Measurements from ENCODE around the gene NSDHL. TPM values are rescaled to one million over a fixed set of nuclear protein-coding genes. Genes with fewer than 3 reads are reported as not detected.
A peak's percentile ranks its signal among the peaks of the same experiment; 100 is the strongest.

NSDHL gene
- total and polyA plus RNA-seq, 2 experiments from 2014 or later: 14.6 to 69.6 TPM

GRCh38 chrX:152912106-152912505 is 81.2 kb downstream of the NSDHL start:
- Histone ChIP-seq H3K4me3 (no peak overlapping the region), H3K4me1 (ENCODE audit: low read depth) (no peaks in the 10 kb centered on the region), H3K36me3 (no peaks in the 10 kb centered on the region), H3K27ac (no peak overlapping the region), H3K9me3 (ENCODE audit: low read depth) (no peaks in the 10 kb centered on the region), H3K27me3 (no peaks in the 10 kb centered on the region)
- peak in 1 of 2 donors; percentile 34 for DNase-seq (ENCODE audit: low read depth in 1 of 2, low spot score in 1 of 2)
- TF ChIP-seq CTCF (IDR thresholded peaks at IDR 0.05; ENCODE audit: low read depth, low read length): no peak

GRCh38 chrX:152912641-152913040 is 81.8 kb downstream of the NSDHL start:
- Histone ChIP-seq H3K9me3 (ENCODE audit: low read depth) (no peaks in the 10 kb centered on the region), H3K4me1 (ENCODE audit: low read depth) (no peaks in the 10 kb centered on the region), H3K36me3 (no peaks in the 10 kb centered on the region), H3K4me3 (no peak overlapping the region), H3K27ac (no peak overlapping the region), H3K27me3 (no peaks in the 10 kb centered on the region)
- DNase-seq (ENCODE audit: low read depth in 1 of 2, low spot score in 1 of 2): no peak
- TF ChIP-seq CTCF (IDR thresholded peaks at IDR 0.05; ENCODE audit: low read depth, low read length): no peak

- Histone ChIP-seq H3K4me3 (no peak overlapping the region), H3K36me3 (no peaks in the 10 kb centered on the region), H3K27me3 (no peaks in the 10 kb centered on the region), H3K27ac (no peak overlapping the region), H3K4me1 (ENCODE audit: low read depth) (no peaks in the 10 kb centered on the region), H3K9me3 (ENCODE audit: low read depth) (no peaks in the 10 kb centered on the region)
- no peak for TF ChIP-seq CTCF (IDR thresholded peaks at IDR 0.05; ENCODE audit: low read depth, low read length)
- no peak for DNase-seq (ENCODE audit: low read depth in 1 of 2, low spot score in 1 of 2)
These were observed 82.5 kb downstream of the NSDHL start for GRCh38 chrX:152913346-152913745.

- Histone ChIP-seq H3K27ac (no peak overlapping the region), H3K4me3 (no peak overlapping the region), H3K9me3 (ENCODE audit: low read depth) (no peaks in the 10 kb centered on the region), H3K4me1 (ENCODE audit: low read depth) (no peaks in the 10 kb centered on the region), H3K27me3 (no peaks in the 10 kb centered on the region), H3K36me3 (no peaks in the 10 kb centered on the region)
- DNase-seq (ENCODE audit: low read depth in 1 of 2, low spot score in 1 of 2): no peak
- TF ChIP-seq CTCF (IDR thresholded peaks at IDR 0.05; ENCODE audit: low read depth, low read length): no peak
These were observed 83.0 kb downstream of the NSDHL start for GRCh38 chrX:152913910-152914309.

- no peak overlapping the region for H3K27ac ChIP-seq
- H3K9me3 ChIP-seq (ENCODE audit: low read depth): no peaks in the 10 kb centered on the region
- H3K4me3 ChIP-seq: no peak overlapping the region
- TF ChIP-seq CTCF (IDR thresholded peaks at IDR 0.05; ENCODE audit: low read depth, low read length): peak; percentile 72
- no peaks in the 10 kb centered on the region for H3K4me1 ChIP-seq (ENCODE audit: low read depth)
- H3K27me3 ChIP-seq: no peaks in the 10 kb centered on the region
- DNase-seq (ENCODE audit: low read depth in 1 of 2, low spot score in 1 of 2): peak; percentile 32 to 44
- no peaks in the 10 kb centered on the region for H3K36me3 ChIP-seq
These were observed 84.8 kb downstream of the NSDHL start for GRCh38 chrX:152915541-152916241.
